Astrocyte (in vitro differentiated cells and primary cell): Measurements from ENCODE around the gene TMEM272.

Experiments
- CTCF ChIP-seq: IDR thresholded peaks from 2 replicates; pipeline ENCODE4 v1.5.1; 2011; ENCODE audit warnings: low read depth, mild to moderate bottlenecking, inconsistent platforms, low read length, moderate library complexity; ENCODE audit not compliant: insufficient read depth
- EZH2 ChIP-seq: IDR thresholded peaks from 2 replicates; pipeline ENCODE4 v1.6.1; 2012; ENCODE audit warnings: mild to moderate bottlenecking, low read length, inconsistent platforms; ENCODE audit not compliant: insufficient read depth

GRCh38 chr13:51795419-51795818 lies 49.6 kb downstream of the TMEM272 start:
- no peak for TF ChIP-seq CTCF
- TF ChIP-seq EZH2, result no peak
